Measurements from ENCODE around the gene UFD1.

UFD1 gene, protein sequence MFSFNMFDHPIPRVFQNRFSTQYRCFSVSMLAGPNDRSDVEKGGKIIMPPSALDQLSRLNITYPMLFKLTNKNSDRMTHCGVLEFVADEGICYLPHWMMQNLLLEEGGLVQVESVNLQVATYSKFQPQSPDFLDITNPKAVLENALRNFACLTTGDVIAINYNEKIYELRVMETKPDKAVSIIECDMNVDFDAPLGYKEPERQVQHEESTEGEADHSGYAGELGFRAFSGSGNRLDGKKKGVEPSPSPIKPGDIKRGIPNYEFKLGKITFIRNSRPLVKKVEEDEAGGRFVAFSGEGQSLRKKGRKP

DNA sequence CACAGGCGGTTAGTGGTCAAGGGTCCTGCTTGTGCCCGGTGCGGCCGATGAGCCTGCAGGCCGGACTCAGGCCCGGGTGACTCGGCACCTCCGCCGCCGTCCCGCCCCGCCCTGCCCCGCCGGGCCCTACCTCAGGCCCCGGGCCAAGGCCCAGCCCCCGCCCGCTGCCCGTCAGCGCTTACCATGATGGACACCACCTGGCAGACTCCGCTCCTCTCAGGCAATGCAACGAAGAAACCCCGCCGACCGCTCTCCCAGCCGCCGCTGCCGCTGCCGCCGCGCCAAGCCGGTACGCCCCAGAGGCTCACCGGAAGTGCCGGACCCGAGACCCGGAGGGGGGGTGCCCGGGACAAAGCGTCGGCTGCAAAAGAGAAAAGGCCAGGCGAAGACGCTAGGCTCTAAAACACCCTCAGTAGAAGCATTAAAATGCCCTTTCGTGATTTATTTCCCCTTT lies at the start of gene UFD1:
Gene UFD1, minus strand, starts transcription at position 293 of the 454 bp plus-strand sequence. Its CDS starts 108 bp downstream, at position 185.
- peak; percentile 82 for DNase-seq

DNA sequence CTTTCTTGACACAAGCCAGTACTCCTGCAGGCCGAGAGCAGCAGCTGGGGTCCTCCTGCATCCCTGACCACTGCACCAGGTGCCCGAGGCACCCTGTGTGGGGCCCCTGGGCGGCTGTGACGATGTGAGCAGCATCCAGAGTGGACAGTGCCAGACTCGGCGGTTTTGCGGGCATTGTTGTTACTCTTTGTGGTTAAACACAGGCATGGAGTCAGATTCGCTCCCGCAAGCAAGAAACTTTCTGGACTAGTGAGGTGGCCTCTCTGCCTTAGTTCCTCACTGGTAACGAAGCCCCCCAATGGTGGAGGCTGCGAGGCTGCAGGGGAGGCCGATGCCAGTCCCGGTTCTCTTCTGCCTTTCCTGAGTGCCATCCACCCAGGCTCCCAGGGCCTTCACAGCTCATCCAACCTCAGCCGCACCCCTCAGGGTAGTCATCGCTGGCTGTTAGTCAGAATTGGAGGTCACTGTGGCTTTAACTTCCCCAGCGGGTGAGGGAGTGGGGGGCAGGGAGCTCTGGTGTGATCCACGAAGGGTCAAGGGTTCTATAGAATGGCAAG lies 48.9 kb upstream of the UFD1 start:
- no peak for DNase-seq

DNA sequence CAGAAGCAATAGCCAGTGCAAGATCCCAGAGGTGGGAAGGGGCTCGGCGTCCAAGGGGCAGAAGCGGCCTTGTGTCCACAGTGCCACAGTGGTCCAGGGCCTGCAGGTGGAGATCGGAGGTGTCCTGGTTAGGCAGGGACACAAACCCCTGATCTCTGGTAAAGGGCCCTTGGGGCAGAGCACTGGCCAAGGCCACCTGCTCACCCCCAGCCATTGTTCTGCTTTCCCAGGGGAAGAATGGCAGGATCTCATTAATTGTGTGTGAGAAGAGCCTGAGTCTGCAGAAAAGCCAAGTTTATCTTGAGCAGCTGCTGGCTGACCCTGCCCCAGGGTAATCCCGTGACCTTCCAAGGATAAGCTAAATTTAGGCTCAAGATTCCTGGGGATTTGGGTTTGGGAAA lies 48.3 kb upstream of the UFD1 start:
- DNase-seq, result no peak

DNA sequence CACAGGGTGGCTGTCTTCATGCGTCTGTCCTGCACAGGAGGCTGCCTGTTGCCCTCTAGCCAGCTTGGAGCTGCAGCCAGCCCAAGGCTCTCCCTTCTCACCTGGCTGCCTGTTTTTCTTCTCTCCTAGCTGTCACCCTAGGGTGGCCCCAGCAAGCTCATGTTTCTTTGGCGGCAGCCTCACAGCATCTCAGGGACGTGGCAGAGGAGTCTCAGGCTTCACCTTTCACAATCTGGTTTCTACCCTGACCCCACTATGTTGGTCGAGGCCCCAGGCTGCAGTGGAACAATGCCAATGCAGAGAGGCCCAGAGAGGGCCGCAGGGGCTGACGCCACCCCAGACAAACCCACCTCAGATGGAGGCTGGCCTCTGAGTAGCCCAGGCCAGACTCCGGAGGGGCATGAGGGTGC lies 47.7 kb upstream of the UFD1 start:
- DNase-seq, result no peak

DNA sequence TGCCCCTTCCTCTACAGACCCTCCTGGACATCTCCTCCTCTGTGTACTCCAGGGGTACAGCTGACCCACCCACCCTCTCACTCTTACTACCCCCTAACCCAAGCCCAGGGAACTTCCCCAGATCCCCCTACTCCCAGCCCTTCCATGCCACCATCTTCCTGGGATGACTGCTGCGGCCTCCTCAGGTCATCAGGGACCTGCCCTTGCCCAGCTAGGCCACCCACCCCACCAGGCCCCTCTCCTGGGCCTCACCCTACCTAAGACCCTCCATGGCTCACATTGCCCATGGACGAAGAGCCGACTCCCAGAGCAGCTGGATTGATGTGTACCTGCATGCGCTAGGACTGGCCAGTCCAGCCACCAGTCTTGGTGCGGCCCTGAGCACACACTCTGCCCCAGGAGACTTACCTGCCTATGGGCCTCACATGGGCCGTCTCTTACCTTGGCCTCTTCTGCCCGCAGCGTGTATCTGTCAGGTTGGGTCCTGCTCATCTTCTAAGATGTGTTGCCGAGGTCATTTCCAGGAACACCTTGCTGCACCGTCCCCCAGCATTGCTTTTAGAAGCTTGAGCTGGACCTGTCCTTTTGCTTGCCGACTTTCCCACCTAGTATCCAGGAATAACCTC lies 47.2 kb upstream of the UFD1 start:
- DNase-seq, result no peak

DNA sequence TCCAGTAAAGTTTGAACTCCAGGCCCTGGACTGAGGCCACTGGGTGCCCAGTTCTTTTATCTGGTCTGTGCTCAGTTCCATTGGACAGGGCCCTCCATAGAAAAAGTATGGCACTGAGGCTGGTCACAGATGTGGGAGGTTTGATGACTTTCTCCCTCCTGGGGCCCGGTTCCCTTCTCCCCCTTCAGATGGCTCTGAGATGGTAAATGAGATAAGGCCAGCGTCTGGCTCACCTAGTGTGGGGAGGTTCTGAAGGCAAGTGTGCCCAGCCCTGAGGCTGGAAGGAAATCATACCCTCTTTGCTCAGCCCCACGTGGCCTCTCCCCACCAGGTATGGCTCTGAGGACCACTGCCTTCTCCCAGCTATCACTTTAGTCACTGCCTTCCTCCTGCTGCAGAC lies 46.7 kb upstream of the UFD1 start:
- DNase-seq, result no peak

DNA sequence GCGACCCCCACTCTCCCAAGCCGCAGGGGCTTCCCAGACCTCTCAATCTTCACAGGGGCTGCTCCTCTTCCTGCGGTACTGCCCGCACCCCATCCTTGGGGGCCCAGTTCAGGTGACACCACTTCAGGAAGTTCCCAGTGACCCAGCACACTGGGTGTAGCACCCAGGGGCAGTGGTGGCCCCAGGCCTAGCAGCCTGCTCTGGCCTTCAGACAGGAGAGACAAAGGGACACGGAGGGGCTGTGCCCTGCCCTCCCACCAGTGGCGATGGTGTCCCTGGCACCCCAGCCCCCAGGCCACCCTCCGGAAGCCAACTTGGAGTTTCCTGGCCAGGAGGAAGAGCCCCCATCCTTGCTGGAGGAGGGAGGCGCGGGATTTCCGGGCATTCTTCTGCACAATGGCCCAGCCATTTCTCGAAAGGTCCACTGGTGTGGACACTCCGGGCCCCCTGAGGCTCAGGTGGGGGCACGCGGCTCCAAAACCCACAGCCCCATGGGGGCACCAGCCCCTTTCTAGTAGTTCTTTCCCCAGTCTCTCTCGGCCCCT lies 46.2 kb upstream of the UFD1 start:
- DNase-seq, result no peak

DNA sequence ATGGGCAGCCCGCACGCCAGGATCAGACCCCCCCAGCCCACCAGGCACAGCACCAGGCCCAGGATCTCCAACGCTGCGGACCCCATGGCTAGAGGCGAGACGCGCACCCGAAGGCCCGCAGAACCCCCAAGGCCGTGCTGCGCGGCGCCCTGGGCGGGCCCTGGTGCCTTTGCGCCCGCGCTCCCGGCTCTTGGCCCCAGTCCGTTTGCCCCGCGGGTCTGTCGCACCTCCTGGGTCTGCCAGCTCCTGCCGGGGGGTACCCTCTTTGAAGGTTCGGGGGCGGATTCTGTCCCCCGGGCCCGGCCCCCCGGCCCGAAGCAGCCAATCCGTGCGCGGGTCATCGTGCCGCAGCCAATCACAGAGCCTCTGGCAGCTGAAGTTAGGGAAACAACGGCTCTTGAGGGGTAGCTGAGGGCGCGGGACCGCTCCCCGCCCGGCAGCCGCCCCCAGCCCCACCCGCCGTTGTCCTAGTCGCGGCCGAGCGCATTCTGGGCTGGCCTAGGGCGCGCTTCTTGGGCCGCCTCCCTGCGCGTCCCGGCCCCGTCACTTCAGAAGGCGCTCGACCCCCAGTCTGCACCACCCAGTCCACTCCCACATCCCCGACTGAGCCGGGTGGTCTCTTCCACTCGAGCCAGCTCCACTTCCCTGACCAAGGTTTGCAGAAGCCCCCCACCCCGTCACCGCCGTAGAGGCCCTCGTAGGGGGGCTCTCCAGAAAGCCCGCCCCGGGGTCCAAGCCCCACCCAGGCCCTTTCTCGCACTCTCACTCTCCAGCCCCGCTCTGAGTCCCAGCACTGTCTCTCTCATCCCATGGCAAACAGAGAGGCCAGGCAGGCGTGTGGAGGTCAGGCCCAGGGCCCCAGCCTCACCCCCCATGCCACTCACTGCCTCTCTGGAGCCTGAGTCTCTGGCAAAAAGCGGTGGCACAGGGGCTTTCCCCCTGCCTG lies 45.5 kb upstream of the UFD1 start, which contains the start of gene CLDN5:
Gene CLDN5, minus strand, starts transcription at position 241 of the 946 bp plus-strand sequence. Its CDS starts 155 bp downstream, at position 86.
- DNase-seq, result no peak

DNA sequence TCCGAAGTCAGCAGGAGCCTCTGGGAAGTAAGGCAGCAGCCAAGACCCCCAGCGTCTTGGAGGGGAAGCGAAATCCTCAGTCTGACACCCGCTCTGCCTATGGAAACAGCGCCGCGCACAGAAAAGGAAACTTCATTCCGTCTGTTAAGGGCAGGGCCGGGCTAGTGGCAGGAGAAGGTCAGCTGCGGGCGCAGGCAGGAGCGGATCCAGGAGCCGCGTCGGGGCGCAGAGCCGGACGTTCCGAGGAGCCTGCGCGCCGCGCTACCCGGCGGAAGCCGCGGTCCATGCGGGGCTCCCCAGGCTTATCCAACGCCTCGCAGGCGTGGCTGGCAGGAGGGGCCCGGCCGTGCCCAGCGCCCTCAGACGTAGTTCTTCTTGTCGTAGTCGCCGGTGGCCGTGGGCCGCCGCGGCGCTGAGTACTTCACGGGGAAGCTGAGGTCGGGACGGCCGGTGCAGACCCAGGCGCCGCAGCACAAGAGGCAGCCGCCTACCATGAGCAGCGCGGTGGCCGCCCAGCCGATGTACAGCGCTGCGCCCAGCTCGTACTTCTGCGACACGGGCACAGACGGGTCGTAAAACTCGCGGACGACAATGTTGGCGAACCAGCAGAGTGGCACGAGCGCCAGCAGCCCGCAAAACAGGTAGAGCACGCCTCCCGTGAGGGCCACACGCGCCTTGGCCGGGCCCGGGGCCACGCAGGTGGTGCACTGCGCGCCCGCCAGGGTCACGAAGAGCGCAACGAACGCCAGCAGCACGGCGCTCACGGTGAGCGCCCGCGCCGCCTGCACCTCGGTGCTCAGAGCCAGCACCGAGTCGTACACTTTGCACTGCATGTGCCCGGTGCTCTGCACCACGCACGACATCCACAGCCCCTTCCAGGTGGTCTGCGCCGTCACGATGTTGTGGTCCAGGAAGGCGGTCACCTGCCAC lies 44.5 kb upstream of the UFD1 start:
- DNase-seq, result peak; percentile 4

DNA sequence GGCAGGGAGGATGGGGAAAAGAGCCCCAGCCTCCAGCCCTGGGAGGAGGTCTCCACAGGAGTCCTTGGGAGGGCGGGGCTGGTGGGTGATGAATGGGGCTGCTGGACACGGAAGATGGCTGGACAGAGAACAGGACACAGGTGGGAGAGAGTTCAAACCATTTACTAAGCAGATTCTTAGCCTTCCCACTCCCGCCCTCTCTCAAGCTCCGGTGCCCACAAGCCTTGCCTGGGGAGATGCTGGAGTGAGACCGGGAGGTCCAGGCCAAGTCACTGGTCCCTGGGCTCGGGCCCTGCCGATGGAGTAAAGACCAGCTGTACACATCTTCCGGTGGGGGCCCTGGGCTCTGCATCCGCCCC lies 43.9 kb upstream of the UFD1 start:
- no peak for DNase-seq

DNA sequence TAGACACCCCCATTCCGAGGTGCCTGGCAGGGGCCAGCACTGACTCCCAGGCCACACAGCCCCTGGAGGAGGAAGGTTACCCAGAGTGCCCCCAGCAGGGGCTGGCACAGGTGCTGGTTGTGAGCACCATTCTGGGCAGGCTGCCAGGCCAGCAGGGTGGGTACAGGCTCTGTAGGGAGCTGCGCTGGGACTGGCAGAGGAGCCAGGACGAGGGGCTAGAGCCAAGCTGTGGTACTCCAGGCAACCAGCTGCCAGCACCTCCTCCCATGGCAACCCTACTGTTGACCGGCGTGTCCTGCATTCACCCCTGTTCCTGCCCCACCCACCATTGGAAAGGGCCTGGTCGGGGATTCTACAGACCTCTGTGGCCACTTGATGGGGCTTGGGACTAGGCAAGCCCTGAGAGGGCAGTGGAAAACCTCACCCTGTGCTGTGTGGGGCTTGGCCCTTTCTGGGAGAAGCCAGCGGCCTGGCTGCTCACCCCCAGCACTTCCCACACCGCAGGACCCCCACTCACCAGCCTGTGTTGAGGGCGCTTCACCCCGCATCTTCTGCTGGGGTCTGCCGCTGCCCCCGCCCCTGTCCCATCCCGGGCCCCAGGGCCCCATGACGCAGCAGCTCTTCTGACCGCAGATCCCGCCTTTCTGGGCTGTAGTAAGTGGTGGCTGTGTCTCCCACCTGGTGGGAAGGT lies 43.3 kb upstream of the UFD1 start:
- DNase-seq, result peak; percentile 83

DNA sequence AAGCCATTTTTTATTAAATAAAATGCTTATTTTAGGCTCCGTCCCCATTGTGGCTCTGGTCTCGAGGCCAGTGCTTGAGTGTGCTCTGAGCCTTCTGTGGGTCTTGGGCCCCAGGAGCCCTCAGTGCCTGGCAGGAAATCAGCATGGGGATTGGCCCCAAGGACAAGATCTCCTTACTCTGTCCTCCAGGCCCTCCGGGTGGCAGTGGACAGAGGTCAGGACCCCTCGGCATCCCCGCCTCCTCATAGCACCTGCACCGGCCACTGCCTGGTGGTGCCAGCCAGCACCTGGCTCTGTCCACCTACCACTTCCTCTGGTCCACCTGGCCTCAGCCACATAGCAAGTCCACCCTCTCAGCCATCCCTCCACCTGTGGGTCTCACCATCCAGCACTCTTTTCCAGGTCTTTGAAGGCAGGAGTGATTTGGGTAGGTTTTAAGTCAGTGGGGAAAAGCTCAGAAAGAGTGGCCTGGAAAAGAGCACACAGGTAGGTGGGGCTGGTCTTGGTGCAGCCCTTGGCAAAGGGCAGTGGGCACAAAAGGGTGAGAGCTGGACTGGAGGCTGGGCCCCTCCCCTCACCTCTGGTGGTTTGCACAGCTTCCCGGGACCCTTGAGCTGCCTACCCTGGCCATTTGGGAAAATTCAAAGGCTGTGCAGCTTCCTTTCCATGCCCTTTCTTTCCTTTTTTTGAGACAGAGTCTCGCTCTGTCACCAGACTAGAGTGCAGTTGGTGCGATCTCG lies 41.7 kb upstream of the UFD1 start:
- no peak for DNase-seq

DNA sequence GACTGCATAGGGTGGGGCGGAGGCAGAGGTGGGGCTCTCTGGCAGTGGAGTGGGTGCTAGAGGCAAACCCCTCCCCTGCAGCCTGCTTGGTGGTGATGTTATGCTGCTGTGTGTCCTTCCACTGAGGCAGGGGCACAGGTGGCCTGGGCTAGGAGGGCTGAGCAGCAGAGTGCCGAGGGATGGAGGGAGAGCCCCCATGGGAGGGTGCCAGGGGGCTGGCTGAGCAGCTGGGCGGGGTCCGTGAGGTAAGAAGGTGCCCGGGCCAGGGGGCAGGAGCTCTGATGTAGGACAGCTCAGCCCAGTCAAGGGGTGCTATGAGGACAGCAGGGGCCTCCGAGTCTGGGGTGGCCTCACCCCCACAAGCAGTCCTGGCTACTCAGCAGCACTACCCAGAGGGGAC lies 41.0 kb upstream of the UFD1 start:
- no peak for DNase-seq

DNA sequence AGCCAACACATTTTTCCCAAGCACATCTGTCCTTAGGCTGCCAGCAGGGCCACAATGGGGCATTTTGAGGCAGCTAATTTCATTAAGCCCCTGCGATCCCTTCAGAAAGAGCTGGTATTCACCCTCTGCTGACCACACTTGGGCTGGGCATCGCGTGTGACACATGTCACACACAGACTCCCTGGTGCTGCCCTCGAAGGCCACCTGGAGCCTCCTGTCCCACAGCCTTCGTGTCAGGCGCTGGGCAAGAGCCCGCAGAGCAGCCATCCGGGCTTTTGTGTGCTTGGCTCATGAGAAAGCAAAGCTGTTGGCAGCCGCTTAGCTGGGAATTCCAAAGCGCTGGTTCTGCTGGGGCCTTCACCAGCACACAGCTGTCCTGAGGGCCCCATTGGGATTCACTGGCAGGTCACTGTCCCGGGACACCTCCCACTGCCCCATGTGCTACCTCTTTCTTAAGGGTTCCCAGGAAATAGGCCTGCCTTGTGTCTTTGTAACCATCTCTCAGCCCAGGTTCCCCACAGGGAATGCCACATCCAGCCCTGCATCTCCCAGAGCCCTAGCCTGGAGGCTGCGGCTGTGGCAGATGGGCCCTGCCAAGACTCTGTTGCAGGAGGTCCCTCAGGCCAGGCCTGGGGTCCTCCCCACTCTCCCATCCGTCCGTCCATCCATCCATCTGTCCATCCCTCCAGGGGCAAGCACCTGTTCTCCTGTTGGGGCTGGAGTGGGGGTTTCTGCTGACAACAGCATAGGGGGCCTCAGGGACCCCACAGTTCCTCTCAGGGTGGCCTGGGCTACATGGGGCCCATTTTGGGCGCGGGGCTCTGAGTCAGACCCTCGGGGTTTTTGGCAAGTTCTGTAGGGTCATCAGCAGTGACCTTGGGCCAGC lies 40.3 kb upstream of the UFD1 start:
- no peak for DNase-seq

DNA sequence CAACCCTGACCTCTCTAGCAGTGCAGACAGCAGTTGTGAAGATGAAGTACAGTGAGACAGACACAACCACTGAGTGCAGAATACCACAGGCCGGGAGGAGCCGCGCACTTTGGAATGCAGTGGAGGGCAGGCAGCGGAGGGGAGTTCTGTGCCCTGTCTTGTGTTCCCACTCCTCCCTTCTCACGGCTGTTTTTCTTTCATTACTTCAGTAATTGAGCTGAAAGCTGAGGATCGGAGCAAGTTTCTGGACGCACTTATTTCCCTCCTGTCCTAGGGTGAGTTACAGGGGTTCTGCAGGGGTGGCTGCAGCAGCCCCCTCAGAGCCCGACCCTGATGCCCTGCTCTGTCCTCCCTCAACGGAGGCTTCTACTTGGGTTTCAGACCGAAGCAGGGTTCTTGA lies 39.6 kb upstream of the UFD1 start:
- DNase-seq, result no peak

DNA sequence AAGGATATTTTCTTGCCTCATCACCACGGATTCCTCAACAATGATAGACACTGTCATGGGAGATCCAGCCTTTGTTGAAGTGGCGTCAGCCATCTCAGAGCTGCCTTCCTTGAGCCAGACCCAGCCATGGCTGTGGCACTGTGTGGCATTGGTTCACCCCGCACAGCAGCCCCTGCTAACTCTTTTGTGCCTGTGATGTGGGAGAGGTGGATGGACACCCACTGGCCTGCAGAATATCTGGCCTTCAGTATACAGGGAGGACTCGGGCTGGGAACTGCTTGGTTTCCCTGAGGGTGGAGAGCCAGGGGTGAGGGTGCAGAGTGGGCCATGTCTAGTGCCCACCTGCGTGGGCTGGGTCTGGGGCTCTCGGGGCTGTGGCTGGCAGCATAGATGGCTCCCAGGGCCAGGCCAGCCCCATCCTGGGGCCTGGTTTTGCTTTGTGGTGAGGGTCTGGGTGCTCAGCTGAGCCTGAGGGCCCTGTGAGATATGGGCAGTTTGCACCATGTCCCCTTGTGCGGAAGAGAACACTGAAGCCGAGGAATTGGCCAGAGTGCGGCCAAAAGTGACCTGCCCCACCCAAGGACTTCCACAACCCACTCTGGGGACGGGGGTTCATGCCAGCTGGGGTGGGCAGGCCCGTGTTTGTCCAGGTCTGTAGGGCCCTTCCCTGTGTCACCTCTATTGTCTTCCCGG lies 39.1 kb upstream of the UFD1 start:
- DNase-seq, result no peak

DNA sequence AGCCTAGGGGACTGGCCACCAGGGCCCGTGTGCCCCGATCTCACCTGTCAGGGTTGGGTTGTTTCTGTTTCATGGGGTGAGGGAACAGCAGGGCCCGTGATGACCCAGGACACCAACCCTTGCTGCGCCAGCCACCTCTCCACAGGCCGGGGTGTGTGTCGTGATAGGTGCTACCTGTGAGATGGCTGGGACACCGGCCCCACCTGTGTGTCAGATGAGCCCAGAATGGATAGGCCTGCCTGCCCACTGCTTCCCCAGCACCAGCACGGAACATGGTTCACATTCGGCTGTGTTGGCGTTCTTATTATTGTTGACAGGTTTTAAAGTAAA lies 38.1 kb upstream of the UFD1 start:
- no peak for DNase-seq

DNA sequence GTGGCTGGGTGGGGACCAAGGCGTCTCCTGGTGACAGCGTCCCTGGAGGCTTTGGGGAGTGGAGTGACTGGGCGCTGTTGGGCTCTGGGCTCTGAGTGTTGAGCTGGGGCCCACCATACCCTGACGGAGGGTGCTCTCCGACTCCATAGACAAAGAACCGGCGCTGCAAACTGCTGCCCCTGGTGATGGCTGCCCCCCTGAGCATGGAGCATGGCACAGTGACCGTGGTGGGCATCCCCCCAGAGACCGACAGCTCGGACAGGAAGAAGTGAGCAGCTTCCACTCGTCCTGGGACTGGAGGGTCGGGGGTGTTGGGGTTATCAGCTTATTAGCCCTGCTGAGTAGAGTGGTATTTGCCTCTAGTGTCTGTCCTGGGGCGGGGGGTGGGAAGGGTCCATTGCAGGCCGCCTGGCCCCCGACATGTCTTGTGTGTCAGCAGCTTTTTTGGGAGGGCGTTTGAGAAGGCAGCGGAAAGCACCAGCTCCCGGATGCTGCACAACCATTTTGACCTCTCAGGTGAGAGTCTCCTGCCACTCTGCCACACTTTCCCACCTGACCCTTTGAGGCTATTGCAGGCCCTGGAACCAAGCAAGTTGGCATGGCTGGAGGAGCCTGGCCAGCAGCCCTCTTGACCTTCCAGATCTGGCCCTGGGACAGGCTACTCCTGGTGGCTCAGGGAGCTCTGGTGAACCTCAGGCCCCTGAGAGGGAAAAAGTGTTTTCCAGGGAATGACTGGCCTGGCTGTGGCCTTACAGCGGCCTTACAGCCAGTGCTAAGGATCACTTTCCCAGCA lies 37.6 kb upstream of the UFD1 start:
- DNase-seq, result no peak
